H9 (cell line): Measurements from ENCODE around the gene RAB4B. TPM values are rescaled to one million over a fixed set of nuclear protein-coding genes. Genes with fewer than 3 reads are reported as not detected.

Experiments used
- DNase-seq: peaks from one replicate; pipeline ENCODE4 v3.0.0-alpha.2; 2017
- H2AFZ ChIP-seq: one replicate; pipeline ENCODE4 v1.6.1; 2013; ENCODE audit warnings: mild to moderate bottlenecking, low read length, control low read depth, moderate library complexity
- H2AK5ac ChIP-seq: 2 replicates; pipeline ENCODE4 v1.6.1; 2013; ENCODE audit warnings: low read length, control low read depth, mixed read lengths; ENCODE audit not compliant: insufficient read length
- H2BK120ac ChIP-seq: one replicate; pipeline ENCODE4 v1.6.1; 2013; ENCODE audit warnings: low read depth, mild to moderate bottlenecking, low read length, control low read depth, inconsistent platforms; ENCODE audit not compliant: poor library complexity, severe bottlenecking
- H2BK12ac ChIP-seq: 2 replicates; pipeline ENCODE4 v1.6.1; 2013; ENCODE audit warnings: low read length, control low read depth, mixed read lengths, low read depth; ENCODE audit not compliant: insufficient read length
- H2BK15ac ChIP-seq: 2 replicates; pipeline ENCODE4 v1.6.1; 2013; ENCODE audit warnings: low read depth, low read length, control low read depth
- H2BK20ac ChIP-seq: one replicate; pipeline ENCODE4 v1.6.1; 2013; ENCODE audit warnings: low read depth, mild to moderate bottlenecking, low read length, control low read depth, inconsistent platforms; ENCODE audit not compliant: poor library complexity, severe bottlenecking
- H2BK5ac ChIP-seq: 2 replicates; pipeline ENCODE4 v1.6.1; 2013; ENCODE audit warnings: low read length, control low read depth, mixed read lengths; ENCODE audit not compliant: insufficient read length
- H3K14ac ChIP-seq: 2 replicates; pipeline ENCODE4 v1.6.1; 2013; ENCODE audit warnings: low read length, control low read depth; ENCODE audit not compliant: insufficient read depth
- H3K18ac ChIP-seq: 2 replicates; pipeline ENCODE4 v1.6.1; 2013; ENCODE audit warnings: low read depth, mild to moderate bottlenecking, mixed read lengths, low read length, control low read depth; ENCODE audit not compliant: insufficient read length
- H3K23ac ChIP-seq: 2 replicates; pipeline ENCODE4 v1.6.1; 2013; ENCODE audit warnings: low read length, control low read depth, mixed read lengths, low read depth; ENCODE audit not compliant: insufficient read length
- H3K23me2 ChIP-seq: 2 replicates; pipeline ENCODE4 v1.6.1; 2013; ENCODE audit warnings: low read depth, mild to moderate bottlenecking, mixed read lengths, low read length, control low read depth; ENCODE audit not compliant: insufficient read length, poor library complexity, severe bottlenecking
- H3K27ac ChIP-seq: 2 replicates; pipeline ENCODE4 v1.5.1; 2013; ENCODE audit warnings: low read length, control low read depth, mixed read lengths, low read depth; ENCODE audit not compliant: insufficient read length
- H3K27me3 ChIP-seq: 2 replicates; pipeline ENCODE4 v1.6.1; 2013; ENCODE audit warnings: low read length, control low read depth, inconsistent platforms; ENCODE audit not compliant: insufficient read depth
- H3K4ac ChIP-seq: 2 replicates; pipeline ENCODE4 v1.6.1; 2013; ENCODE audit warnings: low read depth, mild to moderate bottlenecking, control low read depth, inconsistent platforms, low read length, moderate library complexity
- H3K4me1 ChIP-seq: 2 replicates; pipeline ENCODE4 v1.6.1; 2013; ENCODE audit warnings: low read length, control low read depth, inconsistent platforms; ENCODE audit not compliant: insufficient read depth
- H3K4me2 ChIP-seq: 2 replicates; pipeline ENCODE4 v1.6.1; 2013; ENCODE audit warnings: low read length, control low read depth, mixed read lengths; ENCODE audit not compliant: insufficient read length, insufficient read depth
- H3K56ac ChIP-seq: 2 replicates; pipeline ENCODE4 v1.6.1; 2013; ENCODE audit warnings: low read depth, mild to moderate bottlenecking, mixed read lengths, low read length, control low read depth; ENCODE audit not compliant: insufficient read length
- H3K79me1 ChIP-seq: 2 replicates; pipeline ENCODE4 v1.6.1; 2013; ENCODE audit warnings: low read depth, mild to moderate bottlenecking, moderate library complexity, low read length, control low read depth, inconsistent platforms; ENCODE audit not compliant: insufficient read depth, poor library complexity, severe bottlenecking
- H3K79me2 ChIP-seq: 2 replicates; pipeline ENCODE4 v1.6.1; 2013; ENCODE audit warnings: low read length, control low read depth, inconsistent platforms; ENCODE audit not compliant: insufficient read depth
- H3K9ac ChIP-seq: 2 replicates; pipeline ENCODE4 v1.6.1; 2013; ENCODE audit warnings: low read length, control low read depth, mixed read lengths; ENCODE audit not compliant: insufficient read length; ENCODE audit errors: extremely low read depth
- H3K9me3 ChIP-seq: one replicate; pipeline ENCODE4 v1.6.1; 2013; ENCODE audit warnings: low read depth, low read length, inconsistent platforms; ENCODE audit not compliant: control insufficient read depth
- H3T11ph ChIP-seq: one replicate; pipeline ENCODE4 v1.6.1; 2013; ENCODE audit warnings: mild to moderate bottlenecking, low read length, control low read depth, inconsistent platforms
- H4K20me1 ChIP-seq: one replicate; pipeline ENCODE4 v1.6.1; 2013; ENCODE audit not compliant: control insufficient read depth, insufficient read length, insufficient read depth
- H4K5ac ChIP-seq: 2 replicates; pipeline ENCODE4 v1.6.1; 2013; ENCODE audit warnings: low read depth, mild to moderate bottlenecking, mixed read lengths, low read length, control low read depth; ENCODE audit not compliant: insufficient read length
- H4K8ac ChIP-seq: replicated peaks from 2 replicates; pipeline ENCODE4 v1.6.1; 2013; ENCODE audit warnings: low read length, control low read depth, mixed read lengths, low read depth; ENCODE audit not compliant: insufficient read length
- H4K91ac ChIP-seq: 2 replicates; pipeline ENCODE4 v1.6.1; 2013; ENCODE audit warnings: low read depth, mild to moderate bottlenecking, moderate library complexity, mixed read lengths, low read length, control low read depth; ENCODE audit not compliant: insufficient read length
- H3K27ac Mint-ChIP-seq, 3 experiments: 2 replicates in 2 of 3; 3 replicates in 1 of 3; pipeline ENCODE4 v1.8.0; 2020 to 2021; ENCODE audit warnings: mixed read lengths in 3 of 3, mild to moderate bottlenecking in 1 of 3, moderate library complexity in 1 of 3
- H3K27me3 Mint-ChIP-seq: 2 replicates; pipeline ENCODE4 v1.8.0; 2021; ENCODE audit warnings: low read depth, mild to moderate bottlenecking, moderate library complexity, mixed read lengths
- H3K36me3 Mint-ChIP-seq, 3 experiments: 2 replicates in 2 of 3; 3 replicates in 1 of 3; pipeline ENCODE4 v1.8.0; 2020 to 2021; ENCODE audit warnings: low read depth in 3 of 3, mixed read lengths in 3 of 3; ENCODE audit not compliant: insufficient read depth in 1 of 3
- H3K4me1 Mint-ChIP-seq, 2 experiments: 2 replicates each; pipeline ENCODE4 v1.8.0; 2020; ENCODE audit warnings: mixed read lengths in 2 of 2
- H3K4me3 Mint-ChIP-seq, 2 experiments: 2 replicates in 1 of 2; 3 replicates in 1 of 2; pipeline ENCODE4 v1.8.0; 2020 to 2021; ENCODE audit warnings: mild to moderate bottlenecking in 2 of 2, mixed read lengths in 2 of 2, moderate library complexity in 1 of 2
- H3K9me3 Mint-ChIP-seq, 2 experiments: 2 replicates in 1 of 2; 3 replicates in 1 of 2; pipeline ENCODE4 v1.8.0; 2020; ENCODE audit warnings: mild to moderate bottlenecking in 2 of 2, mixed read lengths in 2 of 2, moderate library complexity in 1 of 2
- CTCF ChIP-seq: fragments of 200-600 bp; sonication (generic); conservative IDR thresholded peaks from 3 replicates; pipeline ENCODE4 v1.8.0; 2021; ENCODE audit warnings: antibody characterized with exemption, mild to moderate bottlenecking
- WGBS: extraction: QIAGEN DNeasy Blood & Tissue Kit; methylation state at CpG from one replicate; pipeline ENCODE4 v1.1.7; 2013; ENCODE audit warnings: missing lambda C conversion rate, low lambda C conversion rate, mixed read lengths; ENCODE audit not compliant: insufficient read length; ENCODE audit errors: extremely low coverage; 5-methylcytosine and 5-hydroxymethylcytosine counted together
- total RNA-seq: library from RNA; stranded (reverse); gene quantifications from 2 replicates; pipeline ENCODE4 v1.2.1, GENCODE V29; 2021

The RAB4B gene
- total RNA-seq, 1 experiment from 2014 or later = 26.8 TPM

- Histone ChIP-seq H2AFZ (no peak overlapping the region), H3K9me3 (no peaks in the 10 kb centered on the region), H3K4me2 (peak overlapping the region; percentile 82), H2BK15ac (peak overlapping the region; percentile 27; the same call in 1 of the 2 replicates), H4K5ac (no peak overlapping the region), H3K27me3 (no peaks in the 10 kb centered on the region), H2AK5ac (no peak overlapping the region), H2BK5ac (no peak overlapping the region), H3K4me1 (peaks cover 4% of the 10 kb centered on the region; the same call in 1 of the 2 replicates), H3K79me2 (peaks cover 22% of the 10 kb centered on the region; the same call in 1 of the 2 replicates), H3T11ph (no peak overlapping the region), H3K56ac (no peak overlapping the region), H4K91ac (no peak overlapping the region), H4K20me1 (peaks cover 2% of the 10 kb centered on the region), H3K4ac (no peak overlapping the region), H2BK20ac (no peak overlapping the region), H3K14ac (no peak overlapping the region; the same call in 1 of the 2 replicates), H3K23me2 (peaks cover 9% of the 10 kb centered on the region), H3K23ac (no peak overlapping the region), H2BK120ac (no peak overlapping the region), H4K8ac (no peak overlapping the region), H3K79me1 (peaks cover 8% of the 10 kb centered on the region), H2BK12ac (no peak overlapping the region), H3K9ac (no peak overlapping the region), H3K18ac (no peak overlapping the region), H3K27ac (no peak overlapping the region)
- Mint-ChIP-seq H3K27me3 (no peaks in the 10 kb centered on the region; the same call in none of the 2 replicates), H3K4me1 (peaks cover 46 to 59% of the 10 kb centered on the region in 2 experiments), H3K27ac (peak overlapping the region; percentile 94 to 98 (median 95); a peak in 5 of 7 replicates), H3K9me3 (no peaks in the 10 kb centered on the region; a peak in 2 of 5 replicates), H3K36me3 (peaks cover 21 to 47% (median 46%) of the 10 kb centered on the region in 3 experiments; a peak in 6 of 7 replicates), H3K4me3 (peak overlapping the region; percentile 93 to 96)
- no CpG with 5 or more reads among the region's 27 CpGs for WGBS
- no peak for DNase-seq
- TF ChIP-seq CTCF = no peak
These were observed 22.4 kb downstream of the RAB4B start for GRCh38 chr19:40800339-40800996.
